ENCODE results near the gene MICOS13. TPM values are rescaled to one million over a fixed set of nuclear protein-coding genes. Genes with fewer than 3 reads are reported as not detected.

MICOS13 gene
- total and polyA plus RNA-seq, 10 of the 15 experiments (the other 5 are each of a cell fraction or from before 2014, with no cell fraction given), result 9.4 to 211 (median 51.3) TPM

- Histone ChIP-seq H3K9ac (ENCODE audit: control insufficient read depth, insufficient read depth, low read length) (no peak overlapping the region), H3K79me2 (ENCODE audit: control insufficient read depth, insufficient read depth, low read length) (peaks cover 45% of the 10 kb centered on the region), H2AFZ (ENCODE audit: control insufficient read depth, low read depth, low read length) (no peak overlapping the region), H3K27ac (ENCODE audit: control insufficient read depth, insufficient read depth) (no peak overlapping the region), H3K36me3 (ENCODE audit: control insufficient read depth in 2 of 2, insufficient read depth in 2 of 2, low read length in 1 of 2) (peaks cover 20 to 26% of the 10 kb centered on the region in 2 experiments; a peak in 3 of 4 replicates), H4K20me1 (ENCODE audit: control insufficient read depth, insufficient read depth) (0 out of 2 replicates have a peak, but pooled peaks cover 3% of the 10 kb centered on the region), H3K4me2 (ENCODE audit: control insufficient read depth, insufficient read depth) (no peak overlapping the region), H3K27me3 (replicated peaks in 1 of 2; ENCODE audit: control insufficient read depth in 2 of 2, insufficient read depth in 2 of 2, low read length in 1 of 2) (no peaks in the 10 kb centered on the region), H3K4me1 (ENCODE audit: control insufficient read depth, insufficient read depth, low read length) (peaks cover 4% of the 10 kb centered on the region), H3K9me3 (replicated peaks; ENCODE audit: control insufficient read depth, insufficient read depth, low read length) (no peaks in the 10 kb centered on the region), H3K4me3 (no peak overlapping the region)
- no peak for TF ChIP-seq NRF1 (conservative IDR thresholded peaks at IDR 0.05; ENCODE audit: low read depth, low read length)
- 90% methylated on average over 8 of the region's 10 CpGs for WGBS (ENCODE audit: insufficient coverage, insufficient replicate concordance, low lambda C conversion rate, missing lambda C conversion rate)
- ChIA-PET SMC1A (ENCODE audit: uncharacterized antibody, unreplicated experiment) (no interaction called here), CTCF (interaction anchor here (1.0 to 1.5 kb wide), 2 partner anchors 28 to 89 kb away, joined by 3 to 5 read pairs; no protein-coding TSS in a partner anchor), POLR2A (interaction anchor here (0.6 to 1.2 kb wide), 4 partner anchors 11 to 267 kb away, joined by 3 to 7 read pairs (median 3); no protein-coding TSS in a partner anchor), RAD21 (ENCODE audit: unreplicated experiment) (interaction anchor here (0.7 kb wide), 1 partner anchor 1830 kb away, joined by 4 read pairs; no protein-coding TSS in a partner anchor)
- DNase-seq (ENCODE audit: low read depth, low spot score) (no peak), ATAC-seq (no peak), FAIRE-seq (no peak)
- intact Hi-C loops (cut with micrococcal nuclease; ENCODE audit: unreplicated experiment), result no loop called here
- in situ Hi-C loops (cut with MboI), result no loop called here
- no TSS peak for BruUV-seq (replicated peaks)
These were observed 34.5 kb upstream of the MICOS13 start for GRCh38 chr19:5714816-5715215.

GRCh38 chr19:5713228-5713627, 32.9 kb upstream of the MICOS13 start:
- no peaks in the 10 kb centered on the region for H3K27me3 ChIP-seq (replicated peaks in 1 of 2; ENCODE audit: control insufficient read depth in 2 of 2, insufficient read depth in 2 of 2, low read length in 1 of 2)
- CTCF ChIA-PET, result no interaction called here
- no peak for DNase-seq (ENCODE audit: low read depth, low spot score)
- POLR2A ChIA-PET, result no interaction called here
- H4K20me1 ChIP-seq (ENCODE audit: control insufficient read depth, insufficient read depth), result 0 out of 2 replicates have a peak, but pooled peaks cover 3% of the 10 kb centered on the region
- no TSS peak for BruUV-seq (replicated peaks)
- H3K4me2 ChIP-seq (ENCODE audit: control insufficient read depth, insufficient read depth), result no peak overlapping the region
- peaks cover 4% of the 10 kb centered on the region for H3K4me1 ChIP-seq (ENCODE audit: control insufficient read depth, insufficient read depth, low read length)
- 95% methylated on average over 8 of the region's 9 CpGs for WGBS (ENCODE audit: insufficient coverage, insufficient replicate concordance, low lambda C conversion rate, missing lambda C conversion rate)
- H3K27ac ChIP-seq (ENCODE audit: control insufficient read depth, insufficient read depth), result no peak overlapping the region
- H3K9ac ChIP-seq (ENCODE audit: control insufficient read depth, insufficient read depth, low read length), result no peak overlapping the region
- RAD21 ChIA-PET (ENCODE audit: unreplicated experiment), result no interaction called here
- H3K79me2 ChIP-seq (ENCODE audit: control insufficient read depth, insufficient read depth, low read length), result peaks cover 29% of the 10 kb centered on the region
- no peaks in the 10 kb centered on the region for H3K9me3 ChIP-seq (replicated peaks; ENCODE audit: control insufficient read depth, insufficient read depth, low read length)
- ATAC-seq, result no peak
- H2AFZ ChIP-seq (ENCODE audit: control insufficient read depth, low read depth, low read length), result no peak overlapping the region
- intact Hi-C loops (cut with micrococcal nuclease; ENCODE audit: unreplicated experiment), result no loop called here
- FAIRE-seq, result no peak
- H3K36me3 ChIP-seq (ENCODE audit: control insufficient read depth in 2 of 2, insufficient read depth in 2 of 2, low read length in 1 of 2), result peaks cover 20 to 28% of the 10 kb centered on the region in 2 experiments; a peak in 3 of 4 replicates
- SMC1A ChIA-PET (ENCODE audit: uncharacterized antibody, unreplicated experiment), result no interaction called here
- no peak overlapping the region for H3K4me3 ChIP-seq
- in situ Hi-C loops (cut with MboI), result no loop called here
- TF ChIP-seq DPF2 (IDR thresholded peaks at IDR 0.05) (no peak), MTA3 (IDR thresholded peaks at IDR 0.05; ENCODE audit: borderline replicate concordance, low read length) (no peak), ZNF217 (IDR thresholded peaks at IDR 0.05) (no peak), FOXM1 (IDR thresholded peaks at IDR 0.05; ENCODE audit: low read depth, low read length) (no peak), ZNF622 (IDR thresholded peaks at IDR 0.05) (no peak), IKZF2 (IDR thresholded peaks at IDR 0.05) (no peak), POU2F2 (IDR thresholded peaks at IDR 0.05; ENCODE audit: borderline replicate concordance, low read depth, low read length) (no peak), EP300 (IDR thresholded peaks at IDR 0.05; ENCODE audit: borderline replicate concordance in 1 of 2, control insufficient read depth in 1 of 2, low read depth in 2 of 2, low read length in 2 of 2) (no peak), TARDBP (IDR thresholded peaks at IDR 0.05; ENCODE audit: borderline replicate concordance) (no peak), MYC (IDR thresholded peaks at IDR 0.05; ENCODE audit: insufficient read depth, insufficient read length, insufficient replicate concordance, low read length, severe bottlenecking) (no peak)
- TF ChIP-seq, protein P1, sequence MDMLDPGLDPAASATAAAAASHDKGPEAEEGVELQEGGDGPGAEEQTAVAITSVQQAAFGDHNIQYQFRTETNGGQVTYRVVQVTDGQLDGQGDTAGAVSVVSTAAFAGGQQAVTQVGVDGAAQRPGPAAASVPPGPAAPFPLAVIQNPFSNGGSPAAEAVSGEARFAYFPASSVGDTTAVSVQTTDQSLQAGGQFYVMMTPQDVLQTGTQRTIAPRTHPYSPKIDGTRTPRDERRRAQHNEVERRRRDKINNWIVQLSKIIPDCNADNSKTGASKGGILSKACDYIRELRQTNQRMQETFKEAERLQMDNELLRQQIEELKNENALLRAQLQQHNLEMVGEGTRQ (IDR thresholded peaks at IDR 0.05; ENCODE audit: borderline replicate concordance, low read depth, low read length), result no peak
- TF ChIP-seq, protein P2, sequence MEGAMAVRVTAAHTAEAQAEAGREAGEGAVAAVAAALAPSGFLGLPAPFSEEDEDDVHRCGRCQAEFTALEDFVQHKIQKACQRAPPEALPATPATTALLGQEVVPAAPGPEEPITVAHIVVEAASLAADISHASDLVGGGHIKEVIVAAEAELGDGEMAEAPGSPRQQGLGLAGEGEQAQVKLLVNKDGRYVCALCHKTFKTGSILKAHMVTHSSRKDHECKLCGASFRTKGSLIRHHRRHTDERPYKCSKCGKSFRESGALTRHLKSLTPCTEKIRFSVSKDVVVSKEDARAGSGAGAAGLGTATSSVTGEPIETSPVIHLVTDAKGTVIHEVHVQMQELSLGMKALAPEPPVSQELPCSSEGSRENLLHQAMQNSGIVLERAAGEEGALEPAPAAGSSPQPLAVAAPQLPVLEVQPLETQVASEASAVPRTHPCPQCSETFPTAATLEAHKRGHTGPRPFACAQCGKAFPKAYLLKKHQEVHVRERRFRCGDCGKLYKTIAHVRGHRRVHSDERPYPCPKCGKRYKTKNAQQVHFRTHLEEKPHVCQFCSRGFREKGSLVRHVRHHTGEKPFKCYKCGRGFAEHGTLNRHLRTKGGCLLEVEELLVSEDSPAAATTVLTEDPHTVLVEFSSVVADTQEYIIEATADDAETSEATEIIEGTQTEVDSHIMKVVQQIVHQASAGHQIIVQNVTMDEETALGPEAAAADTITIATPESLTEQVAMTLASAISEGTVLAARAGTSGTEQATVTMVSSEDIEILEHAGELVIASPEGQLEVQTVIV (IDR thresholded peaks at IDR 0.05; ENCODE audit: borderline replicate concordance, partially characterized antibody), result no peak

Measured in GM12878 (cell line).